Measurements from ENCODE around the gene CX3CL1.
A peak's percentile ranks its signal among the peaks of the same experiment; 100 is the strongest.
"Not testable (repeated sequence)": the region's sequence is repeated elsewhere in the genome, so short reads cannot be mapped to it uniquely, and the experiment has no call there.

CX3CL1 gene

DNA sequence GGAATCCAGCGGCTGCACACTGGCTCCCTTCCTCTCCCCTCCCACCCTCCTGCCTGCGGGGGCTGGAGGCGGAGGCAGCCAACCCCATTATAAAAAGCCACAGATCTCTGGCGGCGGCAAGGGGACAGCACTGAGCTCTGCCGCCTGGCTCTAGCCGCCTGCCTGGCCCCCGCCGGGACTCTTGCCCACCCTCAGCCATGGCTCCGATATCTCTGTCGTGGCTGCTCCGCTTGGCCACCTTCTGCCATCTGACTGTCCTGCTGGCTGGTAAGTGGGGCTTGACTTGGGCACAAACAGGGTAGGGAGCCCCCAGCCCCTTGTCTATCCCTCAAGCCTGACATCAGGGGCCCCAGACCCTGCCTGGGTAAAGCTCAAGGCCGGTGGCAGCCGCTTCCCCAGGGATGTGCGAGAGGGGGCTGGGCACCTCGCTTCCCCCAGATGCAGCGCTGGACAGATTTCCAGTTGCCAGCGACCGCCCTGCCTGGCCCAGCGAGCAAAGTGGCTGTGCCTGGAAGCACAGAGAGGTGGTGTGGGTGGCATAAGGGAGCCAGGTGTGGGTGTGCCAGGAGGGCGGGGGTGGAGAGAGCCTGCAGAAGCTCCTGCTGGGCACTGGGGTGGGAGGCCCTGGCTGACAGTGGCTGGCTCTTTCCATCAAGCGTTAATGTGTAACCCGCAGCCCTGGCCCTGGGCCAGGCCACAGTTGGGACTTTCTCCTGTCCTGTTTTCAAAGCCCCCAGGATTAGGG lies at the start of gene CX3CL1:
TSS of gene CX3CL1 (plus strand) at position 119 of the 745 bp plus-strand sequence. CDS start at position 198, 79 bp downstream.
- DNase-seq (ENCODE audit: low spot score) = no peak

GRCh38 chr16:57324749-57325148 lies 47.5 kb upstream of the CX3CL1 start:
- DNase-seq (ENCODE audit: low spot score) = no peak

DNA sequence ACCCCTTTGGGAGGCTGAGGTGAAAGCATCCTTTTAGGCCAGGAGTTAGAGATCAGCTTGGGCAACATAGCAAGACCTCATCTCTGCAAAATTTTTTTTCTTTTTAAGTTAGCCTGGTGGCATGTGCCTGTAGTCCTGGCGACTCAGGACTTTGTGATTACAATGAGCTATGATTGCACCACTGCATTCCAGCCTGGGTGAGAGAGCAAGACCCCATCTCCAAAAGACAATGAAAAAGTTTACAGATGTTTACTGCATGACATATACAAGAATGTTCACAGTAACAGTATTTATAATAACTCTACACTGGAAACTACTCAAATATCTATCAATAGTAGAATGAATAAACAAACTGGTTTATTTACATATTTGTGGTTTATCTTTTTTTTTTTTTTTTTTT lies 46.8 kb upstream of the CX3CL1 start:
- no peak for DNase-seq (ENCODE audit: low spot score)

DNA sequence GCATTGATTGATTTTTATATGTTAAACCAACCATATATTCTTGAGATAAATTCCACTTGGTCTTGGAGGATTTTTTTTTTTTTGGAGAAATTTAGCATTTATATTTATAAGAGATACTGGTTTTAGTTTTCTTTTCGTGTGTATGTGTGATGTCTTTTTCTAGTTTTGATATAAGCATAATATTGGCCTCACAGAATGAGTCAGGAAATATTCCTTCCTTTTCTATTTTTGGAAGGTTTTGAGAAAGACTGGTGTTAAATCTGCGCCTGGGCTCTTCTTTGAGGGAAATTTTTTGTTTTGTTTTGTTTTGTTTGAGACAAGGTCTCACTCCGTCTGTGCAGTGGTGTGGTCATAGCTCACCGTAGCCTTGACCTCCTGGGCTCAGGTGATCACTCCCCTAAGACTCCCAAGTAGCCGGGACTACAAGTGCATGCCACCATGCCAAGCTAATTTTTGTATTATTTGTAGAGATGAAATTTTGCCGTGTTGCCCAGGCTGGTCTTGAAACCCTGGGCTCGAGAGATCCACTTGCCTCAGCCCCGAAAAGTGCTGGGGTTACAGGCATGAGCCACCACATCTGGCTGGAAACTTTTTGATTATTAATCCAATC lies 42.5 kb upstream of the CX3CL1 start:
- DNase-seq (ENCODE audit: low spot score) = no peak

DNA sequence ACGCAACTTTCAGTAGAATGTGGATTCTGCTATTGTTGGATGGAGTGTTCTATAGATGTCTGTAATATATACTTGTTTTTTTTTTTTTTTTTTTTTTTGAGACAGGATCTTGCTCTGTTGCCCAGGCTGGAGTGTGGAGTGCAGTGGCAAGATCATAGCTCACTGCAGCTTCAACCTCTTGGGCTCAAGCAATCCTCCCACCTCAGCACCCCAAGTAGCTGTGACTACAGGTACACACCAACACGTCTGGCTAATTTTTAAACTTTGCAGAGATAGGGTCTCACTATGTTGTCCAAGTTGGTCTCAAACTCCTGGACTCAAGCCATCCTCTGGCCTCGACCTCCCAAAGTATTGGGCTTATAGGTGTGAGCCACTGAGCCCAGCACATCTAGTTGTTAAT lies 40.9 kb upstream of the CX3CL1 start:
- DNase-seq (ENCODE audit: low spot score) = no peak

- no peak for DNase-seq (ENCODE audit: low spot score)
These were observed 38.9 kb upstream of the CX3CL1 start for GRCh38 chr16:57333402-57333801.

GRCh38 chr16:57335366-57335765 lies 36.9 kb upstream of the CX3CL1 start:
- no peak for DNase-seq (ENCODE audit: low spot score)

GRCh38 chr16:57341062-57341440 lies 31.2 kb upstream of the CX3CL1 start:
- DNase-seq (ENCODE audit: low spot score) = no peak

DNA sequence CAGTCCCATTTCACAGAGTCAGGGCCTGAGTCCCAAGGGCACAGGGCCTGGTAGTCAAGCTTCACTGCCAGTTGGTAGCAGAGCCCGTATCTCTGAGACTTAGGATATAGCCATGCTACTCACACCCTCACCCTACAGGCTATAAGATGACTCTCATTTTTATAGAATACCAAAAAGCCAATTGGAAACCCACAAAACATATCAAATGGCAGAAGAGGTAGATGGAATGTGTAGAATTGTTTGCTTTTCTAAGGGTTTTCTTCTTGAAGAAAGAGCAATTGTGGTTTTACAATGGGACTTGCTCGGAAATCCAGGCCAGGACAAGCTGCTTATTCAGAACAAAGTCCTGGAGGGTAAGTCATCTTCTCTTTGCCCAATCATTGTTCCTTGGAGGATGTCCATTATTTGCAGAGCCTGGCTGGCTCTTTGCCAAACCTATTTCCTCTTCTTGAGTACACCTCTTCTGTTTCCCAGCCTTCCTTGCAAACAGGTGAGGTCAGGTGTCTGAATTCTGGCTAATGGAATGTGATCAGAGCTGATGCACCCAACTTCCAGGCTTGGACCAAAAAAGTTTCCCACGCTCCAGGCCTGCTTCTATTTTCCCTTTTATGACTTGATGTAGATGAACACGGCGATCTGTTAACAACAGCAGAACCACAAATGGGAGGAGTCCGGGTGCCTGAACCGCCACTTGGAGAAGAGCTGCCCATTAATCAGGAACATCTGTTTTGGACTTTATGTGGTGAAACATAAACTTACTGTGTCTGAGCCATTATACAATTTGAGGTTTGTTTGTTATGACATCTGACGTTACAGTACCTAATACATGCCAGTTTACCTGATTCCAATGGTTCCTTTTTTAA lies 30.6 kb upstream of the CX3CL1 start:
- no peak for DNase-seq (ENCODE audit: low spot score)

DNA sequence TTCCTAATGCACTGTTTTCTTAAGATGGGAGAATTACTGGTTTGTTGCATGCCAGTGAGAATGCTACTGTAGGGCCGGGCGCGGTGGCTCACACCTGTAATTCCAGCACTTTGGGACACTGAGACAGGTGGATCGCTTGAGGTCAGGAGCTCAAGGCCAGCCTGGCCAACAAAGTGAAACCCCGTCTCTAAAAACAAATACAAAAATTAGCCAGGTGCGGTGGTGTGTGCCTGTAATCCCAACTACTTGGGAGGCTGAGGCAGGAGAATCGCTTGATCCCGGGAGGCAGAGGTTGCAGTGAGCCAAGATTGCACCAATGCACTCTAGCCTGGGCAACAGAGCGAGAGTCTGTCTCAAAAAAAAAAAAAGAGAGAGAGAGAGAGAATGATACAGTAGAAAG lies 29.7 kb upstream of the CX3CL1 start:
- DNase-seq (ENCODE audit: low spot score) = not testable (repeated sequence)

- no peak for DNase-seq (ENCODE audit: low spot score)
These were observed 29.1 kb upstream of the CX3CL1 start for GRCh38 chr16:57343221-57343620.

- not testable (repeated sequence) for DNase-seq (ENCODE audit: low spot score)
These were observed 28.2 kb upstream of the CX3CL1 start for GRCh38 chr16:57344094-57344493.

DNA sequence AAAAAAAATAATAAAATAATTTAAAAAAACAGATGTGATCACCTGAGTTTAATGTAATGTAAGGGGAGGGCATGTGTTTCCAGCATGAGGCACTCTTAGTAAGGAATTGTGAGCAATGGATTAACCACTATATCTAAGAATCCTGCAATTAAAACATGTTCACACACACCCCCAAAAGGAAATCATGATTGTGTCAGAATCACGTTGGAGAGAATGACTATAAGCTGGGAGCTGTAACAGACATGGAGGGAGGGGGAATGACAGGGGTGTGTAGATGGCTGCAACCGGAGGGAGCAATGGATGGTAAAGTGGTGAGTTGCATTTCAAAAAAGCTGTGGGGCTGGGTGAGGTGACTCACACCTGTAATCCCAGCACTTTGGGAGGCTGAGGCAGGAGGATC lies 27.3 kb upstream of the CX3CL1 start:
- DNase-seq (ENCODE audit: low spot score) = no peak

GRCh38 chr16:57345666-57346204 lies 26.6 kb upstream of the CX3CL1 start:
- DNase-seq (ENCODE audit: low spot score) = no peak

DNA sequence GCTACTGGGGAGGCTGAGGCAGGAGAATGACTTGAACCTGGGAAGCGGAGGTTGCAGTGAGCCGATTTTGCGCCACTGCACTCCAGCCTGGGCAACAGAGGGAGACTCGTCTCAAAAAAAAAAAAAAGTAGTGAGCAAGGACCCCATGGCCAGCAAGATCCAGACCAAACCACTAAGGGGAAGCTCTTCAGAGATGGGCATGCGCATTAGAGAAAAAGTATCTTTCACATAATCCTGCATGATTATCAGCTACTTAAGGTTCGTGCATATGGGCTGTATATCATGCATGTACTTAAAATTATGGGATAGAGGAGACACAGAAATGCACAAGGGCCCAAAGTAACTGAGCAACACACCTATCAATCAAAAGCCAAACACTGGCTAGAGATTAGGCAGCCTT lies 24.4 kb upstream of the CX3CL1 start:
- no peak for DNase-seq (ENCODE audit: low spot score)

DNA sequence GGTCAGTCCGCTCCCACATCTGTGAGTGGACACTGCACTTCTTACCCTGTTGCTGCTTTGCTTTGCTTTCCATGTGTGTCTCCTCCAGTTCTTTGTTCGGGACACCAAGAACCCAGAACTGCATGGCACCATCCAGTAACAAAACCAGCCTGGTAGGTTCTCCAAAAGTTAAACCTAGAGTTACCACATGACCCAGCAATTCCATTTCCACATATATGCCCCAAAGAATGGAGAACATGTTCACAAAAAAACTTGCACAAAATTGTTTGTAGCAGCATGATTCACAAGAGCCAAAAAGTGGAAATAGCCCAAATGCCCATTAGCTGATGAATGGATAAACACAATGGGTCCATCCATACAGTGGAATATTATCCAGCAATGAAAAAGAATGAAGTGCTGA lies 24.0 kb upstream of the CX3CL1 start:
- DNase-seq (ENCODE audit: low spot score) = no peak

GRCh38 chr16:57349212-57350031 lies 22.9 kb upstream of the CX3CL1 start:
- peak; percentile 81 for DNase-seq (ENCODE audit: low spot score)

GRCh38 chr16:57352636-57353047 lies 19.6 kb upstream of the CX3CL1 start:
- no peak for DNase-seq (ENCODE audit: low spot score)

GRCh38 chr16:57354311-57354710 lies 18.0 kb upstream of the CX3CL1 start:
- no peak for DNase-seq (ENCODE audit: low spot score)

- no peak for DNase-seq (ENCODE audit: low spot score)
These were observed 16.3 kb upstream of the CX3CL1 start for GRCh38 chr16:57355898-57356414.

DNA sequence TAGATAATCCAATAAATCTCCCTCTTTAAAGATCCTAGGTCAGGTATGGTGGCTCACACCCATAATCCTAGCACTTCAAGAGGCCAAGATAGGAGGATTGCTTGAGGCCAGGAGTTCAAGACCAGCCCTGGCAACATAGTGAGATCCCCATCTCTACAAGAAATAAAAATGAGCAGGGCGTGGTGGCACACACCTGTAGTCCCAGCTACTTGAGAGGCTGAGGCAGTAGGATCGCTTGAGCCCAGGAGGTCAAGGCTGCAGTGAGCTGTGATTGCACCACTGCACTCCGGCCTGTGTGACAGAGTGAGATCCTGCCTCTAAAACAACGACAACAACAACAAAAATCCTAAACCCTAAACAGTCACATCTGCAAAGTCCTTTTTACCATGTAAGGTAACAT lies 15.7 kb upstream of the CX3CL1 start:
- DNase-seq (ENCODE audit: low spot score) = no peak
